WI38 (cell line): ENCODE measurements around the gene CD38.

Experiments used
- H3K4me3 ChIP-seq: 2 replicates; pipeline ENCODE4 v1.5.1; 2011; ENCODE audit warnings: low read depth, mild to moderate bottlenecking, control low read depth, low read length
- CTCF ChIP-seq: IDR thresholded peaks from 2 replicates; pipeline ENCODE4 v1.5.1; 2012; ENCODE audit warnings: low read depth, mild to moderate bottlenecking, control low read depth, low read length

The CD38 gene

GRCh38 chr4:15777697-15778288, 335 bp upstream of the CD38 start:
- H3K4me3 ChIP-seq, result no peak overlapping the region
- TF ChIP-seq CTCF, result no peak

- TF ChIP-seq CTCF, result 0 out of 2 replicates have a peak, but pooled peaks have one; percentile 23
- peak overlapping the region; percentile 50 for H3K4me3 ChIP-seq
These were observed 1.2 kb downstream of the CD38 start for GRCh38 chr4:15779306-15779705.

DNA sequence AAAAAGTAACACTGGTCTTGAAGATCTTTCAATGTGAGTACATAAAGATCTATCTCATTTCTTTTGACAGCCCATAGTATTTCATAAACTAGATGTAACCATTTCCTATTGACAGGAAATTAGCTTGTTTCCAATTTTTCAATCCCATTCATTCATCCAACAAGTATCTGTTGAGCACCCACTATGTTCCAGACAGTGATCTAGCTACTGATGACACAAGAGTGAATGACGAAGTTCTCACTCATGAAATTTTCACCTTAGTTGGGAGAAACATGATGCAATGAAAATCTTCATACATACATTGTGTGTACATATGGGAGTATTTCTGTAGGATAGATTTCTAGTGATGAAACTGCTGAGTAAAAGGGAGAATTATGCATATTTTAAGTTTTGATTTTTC, 1.7 kb downstream of the CD38 start:
- peak overlapping the region; percentile 50; the same call in 1 of the 2 replicates for H3K4me3 ChIP-seq
- no peak for TF ChIP-seq CTCF

DNA sequence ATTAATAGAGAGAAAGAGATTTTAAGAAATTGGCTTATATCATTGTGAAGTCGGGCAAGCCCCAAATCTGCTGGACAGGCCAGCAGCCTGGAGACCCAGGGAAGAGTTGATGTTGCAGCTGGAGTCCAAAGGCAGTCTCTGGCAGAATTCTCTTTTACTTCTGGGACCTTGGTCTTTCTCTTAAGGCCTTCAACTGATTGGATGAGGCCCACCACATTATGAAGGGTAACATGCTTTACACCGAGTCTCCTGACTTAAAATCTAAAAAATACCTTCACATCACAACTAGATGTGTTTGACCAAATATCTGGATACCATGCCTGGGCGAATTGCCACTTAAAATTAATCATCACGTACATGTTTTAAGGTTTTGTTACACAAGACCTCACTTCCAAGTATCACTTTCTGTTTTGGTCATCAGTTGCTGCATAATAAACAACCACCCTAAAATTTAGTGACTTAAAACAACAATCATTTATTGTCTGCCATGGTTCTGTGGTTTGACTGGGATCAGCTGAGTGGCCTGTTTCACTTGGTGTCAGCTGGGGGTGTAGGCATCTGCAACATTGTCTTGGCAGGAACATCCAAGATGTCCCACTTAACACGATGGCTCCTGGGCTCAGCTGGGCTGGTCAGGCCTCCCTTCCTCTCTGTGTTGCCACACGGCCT, 3.4 kb downstream of the CD38 start:
- no peak overlapping the region for H3K4me3 ChIP-seq
- TF ChIP-seq CTCF, result no peak

GRCh38 chr4:15783676-15784075, 5.5 kb downstream of the CD38 start:
- no peak for TF ChIP-seq CTCF

GRCh38 chr4:15784959-15785634, 7.0 kb downstream of the CD38 start:
- no peak for TF ChIP-seq CTCF
- no peak overlapping the region for H3K4me3 ChIP-seq

More at GRCh38 chr4:15783676-15784075, 5.5 kb downstream of the CD38 start:
- H3K4me3 ChIP-seq, result no peak overlapping the region

DNA sequence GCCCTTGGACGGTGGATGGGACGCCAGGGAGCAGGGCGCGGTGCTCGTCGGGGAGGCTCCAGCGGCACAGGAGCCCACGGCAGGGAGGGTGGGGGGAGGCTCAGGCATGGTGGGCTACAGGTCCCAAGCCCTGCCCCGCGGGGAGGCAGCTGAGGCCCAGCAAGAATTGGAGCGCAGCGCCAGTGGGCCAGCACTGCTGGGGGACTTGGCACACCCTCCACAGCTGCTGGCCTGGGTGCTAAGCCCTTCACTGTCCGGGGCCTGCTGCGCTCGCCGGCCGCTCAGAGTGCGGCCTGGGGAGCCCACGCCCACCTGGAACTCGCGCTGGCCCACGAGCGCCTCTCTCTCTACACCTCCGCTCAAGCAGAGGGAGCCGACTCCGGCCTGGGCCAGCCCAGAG, 8.6 kb downstream of the CD38 start:
- no peak for TF ChIP-seq CTCF
- no peak overlapping the region for H3K4me3 ChIP-seq
